ENCODE results near the gene ZNF821.
"Not testable (repeated sequence)": the region's sequence is repeated elsewhere in the genome, so short reads cannot be mapped to it uniquely, and the experiment has no call there.

ZNF821 gene, protein sequence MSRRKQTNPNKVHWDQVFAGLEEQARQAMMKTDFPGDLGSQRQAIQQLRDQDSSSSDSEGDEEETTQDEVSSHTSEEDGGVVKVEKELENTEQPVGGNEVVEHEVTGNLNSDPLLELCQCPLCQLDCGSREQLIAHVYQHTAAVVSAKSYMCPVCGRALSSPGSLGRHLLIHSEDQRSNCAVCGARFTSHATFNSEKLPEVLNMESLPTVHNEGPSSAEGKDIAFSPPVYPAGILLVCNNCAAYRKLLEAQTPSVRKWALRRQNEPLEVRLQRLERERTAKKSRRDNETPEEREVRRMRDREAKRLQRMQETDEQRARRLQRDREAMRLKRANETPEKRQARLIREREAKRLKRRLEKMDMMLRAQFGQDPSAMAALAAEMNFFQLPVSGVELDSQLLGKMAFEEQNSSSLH

DNA sequence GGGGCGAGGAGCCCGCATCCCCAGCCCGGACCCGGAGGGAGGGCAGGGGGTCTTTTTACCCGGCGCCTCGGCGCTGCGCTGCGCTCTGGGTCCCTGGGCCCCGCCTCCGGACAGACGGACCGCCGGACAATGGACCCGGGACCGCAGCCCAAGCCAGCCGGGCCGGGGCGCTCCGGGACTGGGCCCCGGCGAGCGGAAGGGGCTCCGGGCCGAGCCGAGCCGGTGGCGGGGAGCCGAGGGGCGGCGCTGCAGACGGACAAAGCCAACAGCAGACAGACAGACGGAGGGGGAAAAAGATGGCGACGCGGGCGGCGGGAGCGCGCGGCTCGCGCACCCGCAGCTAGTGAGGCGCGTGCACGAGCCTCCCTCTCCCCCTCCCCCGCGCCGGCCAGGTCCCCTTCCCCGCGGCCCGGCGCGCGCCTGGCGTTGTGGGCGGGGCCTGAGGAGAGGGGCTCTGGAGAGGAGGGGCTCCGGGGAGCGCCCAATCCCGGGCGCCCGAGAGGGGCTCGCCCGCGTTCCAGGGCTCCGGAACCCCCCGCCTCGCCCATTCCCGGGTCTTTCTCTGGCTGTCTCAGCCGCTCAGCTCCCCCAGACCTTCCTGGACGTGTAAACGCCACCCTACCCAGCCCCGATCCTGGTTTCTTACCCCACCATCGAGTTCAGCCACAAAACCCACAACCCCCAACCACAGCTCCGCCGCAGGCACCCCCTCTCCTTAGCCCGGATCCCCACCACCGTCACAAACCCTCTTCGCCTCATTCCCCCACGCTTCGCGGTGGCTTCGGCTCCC is at the start of gene ZNF821:
TSS of gene ZNF821 (minus strand) at position 334 of the 790 bp plus-strand sequence. CDS start 4,236 bp downstream, outside the sequence.
- peak; percentile 72 to 78 for DNase-seq

DNA sequence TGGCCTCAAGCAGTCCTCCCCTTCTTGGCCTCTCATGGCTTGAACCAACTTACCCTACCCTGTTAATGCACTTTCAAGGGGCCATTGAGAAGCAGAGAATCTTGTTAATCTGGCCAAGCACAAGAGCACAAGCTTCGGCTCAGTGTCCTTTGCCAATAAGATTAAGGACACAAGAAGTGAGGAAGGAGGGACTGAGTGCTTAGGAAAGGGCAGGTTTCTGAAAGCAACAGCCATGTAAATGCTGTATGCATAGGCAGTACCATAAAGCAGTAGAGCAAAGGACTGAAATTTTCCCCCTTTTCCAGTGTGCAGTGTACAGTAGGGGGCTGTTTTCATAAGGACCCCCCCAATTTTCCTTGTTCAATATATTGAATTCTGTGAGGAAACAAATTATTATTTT is 49.0 kb upstream of the ZNF821 start:
- DNase-seq, result no peak

DNA sequence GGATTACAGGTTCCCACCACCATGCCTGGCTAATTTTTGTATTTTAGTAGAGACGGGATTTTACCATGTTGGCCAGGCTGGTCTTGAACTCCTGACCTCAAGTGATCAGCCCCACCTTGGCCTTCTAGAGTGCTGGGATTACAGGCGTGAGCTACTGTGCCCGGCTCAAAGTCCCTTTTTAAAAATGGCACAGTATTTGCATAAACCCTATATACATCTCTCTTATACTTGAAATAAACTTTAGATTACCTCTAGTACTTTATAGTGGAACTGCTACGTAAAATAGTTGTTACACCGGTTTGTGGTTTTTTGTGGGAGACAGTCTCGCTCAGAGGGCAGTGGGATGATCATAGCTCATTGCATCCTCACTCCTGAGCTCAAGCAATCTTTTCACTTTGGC is 47.6 kb upstream of the ZNF821 start:
- DNase-seq, result no peak

DNA sequence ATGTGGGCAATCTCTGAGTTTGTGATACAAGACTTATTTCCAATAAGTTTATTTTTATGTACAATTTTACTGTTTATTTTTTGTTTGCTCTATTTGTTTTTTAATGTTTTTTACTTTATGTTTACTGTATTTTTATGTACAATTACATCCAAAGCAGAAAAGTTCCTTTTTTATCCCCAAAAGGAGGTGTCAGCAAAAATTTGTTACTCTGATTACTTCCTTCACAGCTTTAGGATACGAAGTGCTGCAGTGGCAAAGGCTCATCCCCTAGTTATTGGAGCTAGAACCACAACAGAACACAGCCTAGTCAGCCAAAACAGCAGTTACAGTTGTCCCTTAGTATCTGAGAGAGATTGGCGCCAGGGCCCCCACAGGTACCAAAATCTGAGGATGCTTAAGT is 47.0 kb upstream of the ZNF821 start:
- DNase-seq, result no peak

DNA sequence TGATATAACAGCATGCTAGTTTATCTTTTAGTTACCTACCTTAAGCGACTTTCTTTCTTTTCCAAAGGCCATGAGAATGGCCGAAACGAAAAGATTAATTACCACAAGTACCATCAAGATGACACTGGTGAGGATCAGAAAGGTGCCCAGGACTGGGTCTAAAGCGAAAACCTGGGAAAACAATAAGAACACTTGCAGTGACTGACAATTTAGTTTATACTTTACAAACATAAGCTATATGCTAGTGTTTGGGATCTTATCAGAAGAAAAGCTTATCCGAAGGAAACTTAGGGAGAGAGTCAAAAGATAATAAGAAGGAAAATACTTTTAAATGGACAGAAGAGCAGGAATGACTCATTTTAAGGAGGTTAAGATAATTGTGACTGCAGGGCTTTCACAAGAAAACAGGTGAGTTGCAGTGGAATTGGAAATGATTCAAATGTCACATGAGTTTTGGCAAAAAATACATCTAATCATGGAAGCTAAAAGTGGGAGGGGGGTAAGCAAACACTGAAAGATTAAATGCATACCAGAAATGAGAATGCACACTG is 46.1 kb upstream of the ZNF821 start:
- no peak for DNase-seq

DNA sequence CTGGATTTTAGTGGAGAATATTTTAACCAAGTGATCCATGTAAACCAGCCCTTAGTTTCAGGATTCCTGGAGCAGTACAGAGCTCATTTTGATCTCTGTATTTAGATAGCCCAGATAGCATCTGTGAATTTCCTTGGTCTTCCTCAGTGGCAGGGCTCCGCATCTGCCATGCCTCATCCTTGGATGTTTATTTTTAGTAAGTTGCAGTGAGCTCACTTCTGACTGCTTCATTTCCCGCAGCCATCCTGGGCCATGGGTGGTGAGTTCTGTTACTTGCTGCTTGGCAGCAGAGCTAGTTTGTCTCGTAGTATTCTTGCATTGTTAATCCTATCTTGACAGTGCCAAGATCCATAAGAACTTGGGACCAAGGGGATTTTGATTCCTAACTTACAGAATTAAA is 45.1 kb upstream of the ZNF821 start:
- no peak for DNase-seq

DNA sequence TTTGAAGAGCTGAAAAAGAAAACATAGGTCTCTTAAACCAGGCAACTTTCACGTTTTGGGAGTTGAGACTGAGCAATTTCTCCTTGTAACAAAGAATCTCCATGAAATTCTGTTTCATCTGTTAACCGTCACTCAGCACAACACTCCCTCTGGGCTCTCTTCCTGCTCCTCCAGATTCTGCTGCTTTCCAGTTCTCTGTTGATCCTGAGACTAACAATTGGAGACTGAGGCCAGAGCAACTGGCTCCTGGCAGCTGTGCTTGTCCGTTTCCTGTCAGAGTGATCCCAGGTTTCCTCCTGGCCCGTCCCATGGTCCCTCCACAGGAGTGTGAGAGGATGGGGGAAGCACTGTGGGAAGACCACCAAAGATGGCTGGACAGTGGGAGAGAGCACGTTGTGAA is 43.8 kb upstream of the ZNF821 start:
- no peak for DNase-seq

DNA sequence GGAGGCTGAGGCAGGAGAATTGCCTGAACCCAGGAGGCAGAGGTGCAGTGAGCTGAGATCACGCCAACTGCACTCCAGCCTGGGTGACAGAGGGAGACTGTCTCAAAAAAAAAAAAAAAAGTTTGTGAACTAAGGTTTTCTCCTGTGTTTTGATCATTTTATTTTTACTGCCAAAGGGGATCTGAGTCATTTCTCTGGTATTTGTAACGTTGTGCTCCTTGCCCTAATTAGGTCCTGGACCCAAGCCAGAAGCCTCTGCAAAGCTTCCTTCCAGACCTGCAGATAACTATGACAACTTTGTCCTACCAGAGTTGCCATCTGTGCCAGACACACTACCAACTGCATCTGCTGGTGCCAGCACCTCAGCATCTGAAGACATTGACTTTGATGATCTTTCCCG is 43.4 kb upstream of the ZNF821 start:
- no peak for DNase-seq

DNA sequence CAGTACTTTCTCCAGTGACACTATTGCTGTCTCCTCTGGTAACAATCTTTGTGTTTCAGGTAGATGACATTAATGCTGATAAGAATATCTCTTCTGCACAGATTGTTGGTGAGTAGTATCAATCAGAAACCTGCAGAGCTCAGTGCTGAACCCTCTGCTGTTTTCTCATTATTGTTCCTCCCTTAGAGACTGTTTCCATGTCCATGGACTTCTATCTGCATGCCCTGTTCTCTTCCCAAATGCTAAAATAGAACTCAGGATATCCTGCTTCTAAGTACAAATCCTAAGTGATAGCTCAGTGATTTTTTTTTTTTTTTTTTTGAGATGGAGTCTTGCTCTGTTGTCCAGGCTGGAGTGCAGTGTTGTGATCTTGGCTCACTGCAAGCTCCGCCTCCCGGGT is 40.7 kb upstream of the ZNF821 start:
- no peak for DNase-seq

DNA sequence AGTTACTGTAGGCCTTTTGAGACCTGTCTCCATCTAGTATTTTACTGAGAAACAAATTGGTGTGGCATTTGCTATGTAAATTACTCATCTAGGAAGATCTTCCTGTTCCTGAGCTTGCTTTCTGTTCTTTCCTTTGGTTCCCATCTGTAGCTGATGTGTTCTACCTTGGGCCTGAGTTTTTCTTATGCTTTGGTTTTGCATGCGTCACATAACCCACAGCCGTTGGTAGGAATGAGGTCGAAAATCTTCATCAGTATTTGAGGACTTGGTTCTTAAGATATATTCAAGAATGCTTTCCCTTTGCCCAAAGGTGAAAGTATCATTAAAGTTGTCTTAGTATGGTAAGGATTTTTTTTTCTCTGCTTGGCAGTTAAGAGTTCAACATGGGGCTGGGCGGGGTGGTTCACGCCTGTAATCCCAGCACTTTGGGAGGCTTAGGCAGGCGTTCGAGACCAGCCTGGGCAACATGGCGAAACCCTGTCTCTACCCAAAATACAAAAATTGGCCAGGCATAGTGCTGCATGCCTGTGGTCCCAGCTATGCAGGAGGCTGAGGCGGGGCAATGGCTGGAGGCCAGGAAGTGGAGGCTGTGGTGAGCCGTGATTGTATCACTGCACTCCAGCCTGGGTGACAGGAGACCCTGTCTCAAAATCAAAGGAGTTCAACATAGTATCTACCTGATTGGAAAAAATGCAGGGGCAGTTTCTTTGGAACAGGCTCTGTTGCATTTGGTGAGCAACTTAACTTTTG is 40.1 kb upstream of the ZNF821 start:
- DNase-seq, result no peak

DNA sequence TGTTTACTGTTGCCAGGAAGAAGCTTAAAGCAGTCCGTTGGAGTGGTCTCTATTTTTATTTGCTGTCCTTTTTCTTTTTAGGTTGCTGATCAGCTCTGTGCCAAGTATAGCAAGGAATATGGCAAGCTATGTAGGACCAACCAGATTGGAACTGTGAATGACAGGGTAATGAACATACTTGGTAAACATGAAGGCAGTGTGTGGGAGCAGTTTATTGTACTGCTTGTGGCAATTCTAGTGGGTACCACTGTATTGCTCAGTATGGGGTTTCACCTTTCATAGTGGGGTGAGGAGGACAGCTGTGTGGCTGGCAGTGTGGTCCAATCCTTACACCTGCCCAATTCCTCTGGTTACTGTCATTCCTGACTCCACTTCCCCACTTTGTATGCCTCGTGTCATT is 36.7 kb upstream of the ZNF821 start:
- DNase-seq, result no peak

DNA sequence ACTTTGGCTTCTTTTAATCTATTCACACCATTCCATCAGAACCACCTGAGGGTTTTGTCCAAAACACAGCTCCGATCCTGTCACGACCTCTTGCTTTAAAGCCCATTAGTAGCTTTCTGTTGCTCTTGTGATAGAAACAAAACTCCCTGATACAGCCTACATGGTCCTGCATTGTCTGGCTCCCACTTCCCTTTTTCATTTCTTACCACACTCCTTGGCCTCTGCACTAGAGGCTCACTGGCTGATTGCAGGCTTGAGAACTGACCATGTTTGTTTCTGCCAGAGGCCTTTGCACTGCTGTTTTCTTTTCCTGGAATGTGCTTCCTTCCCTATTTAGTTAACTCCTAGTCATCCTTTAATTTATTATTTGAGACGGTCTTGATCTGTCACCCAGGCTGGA is 35.1 kb upstream of the ZNF821 start:
- DNase-seq, result no peak

DNA sequence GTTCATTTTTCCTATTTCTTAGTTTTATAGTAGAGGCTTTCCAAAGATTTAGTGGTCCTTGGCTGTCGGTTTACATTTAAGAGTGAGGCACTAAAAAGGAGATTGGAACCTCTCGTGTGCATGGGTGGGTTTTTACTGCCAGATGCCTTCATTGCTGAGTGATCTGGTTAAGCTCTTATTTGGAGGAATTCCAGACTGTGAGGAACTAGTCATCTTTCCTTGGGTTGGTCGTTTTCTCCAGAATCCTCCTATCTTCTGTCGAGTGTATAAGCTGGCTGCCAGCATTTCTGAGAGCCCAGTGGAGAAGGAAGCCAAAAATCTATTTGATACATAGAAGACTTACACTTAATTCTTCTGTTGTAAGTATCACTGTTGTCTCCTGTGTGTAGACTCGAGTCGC is 33.9 kb upstream of the ZNF821 start:
- no peak for DNase-seq

DNA sequence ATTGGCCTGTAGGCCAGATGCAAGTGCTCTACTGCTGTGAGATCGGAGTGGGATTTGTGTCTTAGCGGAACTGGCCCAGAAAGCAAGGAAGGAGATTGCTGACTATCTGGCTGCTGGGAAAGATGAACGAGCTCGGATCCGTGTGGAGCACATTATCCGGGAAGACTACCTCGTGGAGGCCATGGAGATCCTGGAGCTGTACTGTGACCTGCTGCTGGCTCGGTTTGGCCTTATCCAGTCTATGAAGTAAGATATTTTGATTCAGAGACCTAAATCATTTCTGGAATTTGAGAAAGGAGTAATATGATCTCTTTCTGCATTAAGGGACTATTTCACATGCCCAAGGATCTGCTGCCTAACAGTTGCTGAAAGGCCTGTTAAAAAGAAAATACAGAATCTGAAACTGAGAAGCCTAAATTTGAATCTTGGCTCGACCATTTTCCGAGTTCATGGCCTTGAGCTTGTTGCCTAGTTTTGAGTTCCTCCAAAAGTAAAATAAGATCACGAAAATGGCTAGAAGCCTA is 32.5 kb upstream of the ZNF821 start:
- DNase-seq, result no peak

DNA sequence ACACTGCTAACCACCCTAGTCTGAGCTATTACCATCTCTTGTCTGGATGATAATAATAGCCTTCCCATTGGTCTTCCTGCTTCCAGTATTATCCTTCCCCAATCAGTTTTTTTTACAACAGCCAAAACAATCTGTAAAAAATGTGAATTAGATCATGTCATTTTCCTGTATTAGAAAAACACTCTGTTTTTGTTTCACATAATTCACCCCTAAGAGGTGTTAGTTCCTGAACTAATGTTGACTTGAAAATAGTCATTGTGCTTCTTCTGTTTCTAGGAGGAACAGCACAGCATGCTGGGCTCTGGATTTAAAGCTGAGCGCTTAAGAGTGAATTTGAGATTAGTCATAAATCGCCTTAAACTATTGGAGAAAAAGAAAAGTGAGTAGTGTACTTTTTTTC is 31.4 kb upstream of the ZNF821 start:
- no peak for DNase-seq

DNA sequence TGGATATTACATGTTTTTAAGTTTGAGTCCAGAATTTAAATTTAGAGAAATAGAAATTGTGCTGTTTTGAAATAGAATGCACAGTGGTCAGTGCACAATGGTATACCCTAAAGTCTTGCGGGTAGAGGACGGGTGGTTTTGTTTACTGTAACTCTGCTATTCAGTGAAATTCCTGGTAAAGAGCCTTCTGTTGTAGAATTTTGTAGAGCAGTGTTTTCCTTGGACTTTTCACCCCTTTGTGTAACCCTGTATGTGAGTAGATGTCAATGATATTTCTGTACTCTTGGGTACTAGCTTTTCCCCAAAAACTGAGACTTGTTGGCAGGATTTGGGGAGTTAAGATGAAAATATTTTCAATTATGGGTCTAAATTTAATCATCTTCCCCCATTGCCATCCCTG is 30.8 kb upstream of the ZNF821 start:
- DNase-seq, result no peak

DNA sequence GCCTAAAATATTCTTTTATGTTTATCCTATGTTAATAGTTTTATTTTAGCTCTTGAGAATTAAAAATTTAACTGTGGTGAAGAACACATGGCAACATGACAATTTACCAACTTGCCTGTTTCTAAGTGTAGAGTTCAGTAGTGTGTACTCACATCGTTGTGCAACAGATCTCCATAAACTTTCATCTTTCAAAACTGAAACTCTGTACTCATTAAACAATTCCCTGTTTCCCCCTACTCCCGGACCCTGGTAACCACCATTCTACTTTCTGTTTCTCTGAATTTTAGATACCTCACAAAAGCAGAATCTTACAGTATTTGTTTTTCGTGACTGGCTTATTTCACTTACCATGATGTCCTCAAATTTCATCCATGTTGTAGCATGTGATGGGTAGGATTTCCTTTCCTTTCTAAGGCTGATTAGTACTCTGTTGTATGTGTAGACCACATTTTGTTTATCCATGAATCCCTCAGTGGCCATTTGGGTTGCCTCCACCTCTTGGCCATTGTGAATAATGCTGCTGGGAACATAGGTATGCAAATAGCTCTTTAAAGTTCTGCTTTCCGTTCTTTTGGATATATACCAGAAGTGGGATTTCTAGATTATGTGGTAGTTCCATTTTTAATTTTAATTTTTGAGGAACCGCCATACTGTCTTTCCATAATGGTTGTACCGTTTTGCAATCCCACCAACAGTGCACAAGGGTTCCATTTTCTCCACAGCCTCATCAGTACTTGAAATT is 28.7 kb upstream of the ZNF821 start:
- DNase-seq, result no peak

DNA sequence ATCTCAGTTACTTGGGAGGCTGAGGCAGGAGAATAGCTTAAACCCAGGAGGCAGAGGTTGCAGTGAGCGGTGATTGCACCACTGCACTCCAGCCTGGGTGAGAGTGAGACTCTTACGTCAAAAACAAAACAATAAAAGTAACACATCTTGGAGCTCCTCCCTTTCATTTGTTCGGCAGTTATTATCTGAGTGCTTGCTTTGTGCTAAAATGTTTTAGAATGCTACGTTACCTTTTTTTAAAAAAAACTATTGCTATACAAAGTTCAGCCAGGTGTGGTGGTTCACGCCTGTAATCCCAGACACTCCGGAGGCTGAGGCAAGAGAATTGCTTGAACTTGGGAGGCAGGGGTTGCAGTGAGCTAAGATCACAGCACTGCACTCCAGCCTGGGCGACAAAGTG is 27.1 kb upstream of the ZNF821 start:
- DNase-seq, result no peak

DNA sequence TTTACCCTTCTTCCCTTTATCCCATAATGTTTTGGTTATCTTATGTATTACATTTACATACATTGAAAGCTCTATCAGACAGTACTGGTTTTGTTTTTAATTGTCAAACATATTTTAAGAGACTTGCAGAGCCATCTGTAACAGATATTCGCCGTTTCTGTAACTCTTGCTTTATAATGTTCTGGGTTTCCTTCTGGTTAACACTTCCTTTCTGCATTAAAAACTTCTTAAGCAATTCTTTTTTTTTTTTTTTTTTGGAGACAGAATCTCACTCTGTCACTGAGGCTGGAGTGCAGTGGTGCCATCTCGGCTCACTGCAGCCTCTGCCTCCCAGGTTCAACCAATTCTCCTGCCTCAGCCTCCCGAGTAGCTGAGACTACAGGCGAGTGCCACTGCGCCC is 21.8 kb upstream of the ZNF821 start:
- DNase-seq, result not testable (repeated sequence)

DNA sequence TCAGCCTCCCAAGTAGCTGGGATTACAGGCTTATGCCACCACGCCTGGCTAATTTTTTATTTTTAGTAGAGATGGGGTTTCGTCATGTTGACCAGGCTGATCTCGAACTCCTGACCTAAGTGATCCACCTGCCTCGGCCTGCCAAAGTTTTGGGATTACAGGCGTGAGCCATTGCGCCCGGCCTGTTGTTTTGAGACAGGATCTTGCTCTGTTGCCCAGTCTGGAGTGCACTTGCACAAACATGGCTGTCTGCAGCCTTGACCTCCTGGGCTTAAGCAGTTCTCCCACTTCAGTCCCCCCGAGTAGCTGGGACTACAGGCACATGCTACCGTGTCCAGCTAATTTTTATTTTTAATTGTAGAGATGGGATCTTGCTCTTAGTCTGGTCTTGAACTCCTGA is 20.3 kb upstream of the ZNF821 start:
- DNase-seq, result no peak

DNA sequence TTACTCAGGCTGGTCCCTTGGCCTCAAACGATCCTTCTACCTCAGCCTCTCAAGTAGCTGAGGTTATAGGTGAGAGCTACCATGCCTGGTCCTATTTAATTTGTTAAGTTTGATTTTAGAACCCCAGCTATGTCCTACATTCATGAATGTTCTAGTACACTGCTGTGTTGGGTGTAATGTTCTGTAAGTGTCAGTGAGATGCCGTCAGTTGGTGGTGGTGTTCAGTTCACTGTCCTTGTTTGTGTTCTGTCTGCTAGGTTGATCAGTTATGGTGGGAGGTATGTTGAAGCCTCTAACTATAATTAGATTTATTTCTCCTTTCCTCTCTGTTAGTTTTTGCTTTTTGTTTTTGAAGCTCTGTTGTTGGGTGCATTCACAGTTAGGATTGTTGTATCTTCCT is 19.6 kb upstream of the ZNF821 start:
- DNase-seq, result no peak

DNA sequence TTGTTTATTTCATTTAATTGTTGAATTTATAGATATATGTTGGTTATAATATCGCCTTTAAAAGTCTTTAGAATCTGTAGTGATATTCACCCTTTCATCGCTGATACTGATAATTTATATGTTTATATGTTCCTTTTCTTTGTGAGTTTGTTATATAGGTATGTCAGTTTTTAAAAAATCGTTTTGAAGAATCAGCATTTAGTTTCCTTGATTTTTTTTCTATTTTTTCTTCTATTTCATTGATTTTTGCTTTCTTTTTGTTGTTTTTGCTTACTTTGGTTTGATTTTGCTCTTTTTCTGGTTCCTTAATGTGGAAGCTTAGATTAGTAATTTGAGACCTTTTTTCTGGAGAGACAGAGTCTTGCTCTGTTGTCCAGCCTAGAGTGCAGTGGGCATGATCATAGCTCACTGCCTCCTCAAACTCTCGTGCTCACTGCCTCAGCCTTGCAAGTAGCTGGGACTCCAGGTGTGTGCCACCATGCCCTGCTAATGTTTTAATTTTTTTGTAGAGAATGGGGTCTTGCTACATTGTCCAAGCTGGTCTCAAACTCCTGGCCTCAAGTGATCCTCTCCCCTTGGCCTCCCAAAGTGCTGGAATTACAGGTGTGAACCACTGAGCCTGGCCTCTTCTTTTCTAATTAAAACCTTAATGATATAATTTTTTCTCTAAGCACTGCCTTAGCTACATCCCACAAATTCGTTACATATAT is 18.8 kb upstream of the ZNF821 start:
- no peak for DNase-seq

All from activated CD4-positive, alpha-beta T cell treated with anti-CD3 and anti-CD28 coated beads, Interleukin-2, amount 50 U/mL, for 48 hours (primary cell).